ENCODE data around the gene HADH.

HADH gene

GRCh38 chr4:108060164-108060563 is 70.5 kb downstream of the HADH start:
- DNase-seq: peak in 1 of 5 experiments; percentile 39

- DNase-seq: no peak
These were observed 71.1 kb downstream of the HADH start for GRCh38 chr4:108060686-108061321.

GRCh38 chr4:108068442-108068841 is 78.8 kb downstream of the HADH start:
- no peak for DNase-seq

GRCh38 chr4:108070775-108071174 is 81.1 kb downstream of the HADH start:
- DNase-seq: no peak

GRCh38 chr4:108072300-108072699 is 82.6 kb downstream of the HADH start:
- peak in 3 of 5 experiments; percentile 50 to 69 (median 59) for DNase-seq

- no peak for DNase-seq
These were observed 88.5 kb downstream of the HADH start for GRCh38 chr4:108078024-108078733.

GRCh38 chr4:108080747-108081146 is 91.1 kb downstream of the HADH start:
- DNase-seq: peak in 2 of 5 experiments; percentile 23 to 67

GRCh38 chr4:108081256-108081655 is 91.6 kb downstream of the HADH start:
- peak in 1 of 5 experiments; percentile 11 for DNase-seq

Data from T-helper 2 cell (primary cell).